Esophagus muscularis mucosa (tissue), 4 donors: ENCODE data around the gene P4HB. TPM values are rescaled to one million over a fixed set of nuclear protein-coding genes. Genes with fewer than 3 reads are reported as not detected.

Experiments used
- DNase-seq: peaks from one replicate; pipeline ENCODE4 v3.0.0-alpha.2; 2017; ENCODE audit errors: extremely low spot score
- H3K27ac ChIP-seq, 4 donors: fragments of 200-600 bp; sonication (generic); replicated peaks in 1 of 4; 1 replicate in 3 of 4; 2 replicates in 1 of 4; pipeline ENCODE4 v1.5.1; 2016 to 2019; ENCODE audit warnings: mild to moderate bottlenecking in 1 of 4
- H3K27me3 ChIP-seq, 4 donors: fragments of 200-600 bp; sonication (generic); one replicate each; pipeline versions ENCODE4 v1.5.1 to v1.6.0; 2016 to 2019
- H3K36me3 ChIP-seq, 4 donors: fragments of 200-600 bp; sonication (generic); one replicate each; pipeline ENCODE4 v1.5.1; 2016 to 2019
- H3K4me1 ChIP-seq, 4 donors: fragments of 200-600 bp; sonication (generic); one replicate each; pipeline ENCODE4 v1.5.1; 2016 to 2019
- H3K4me3 ChIP-seq, 4 donors: fragments of 200-600 bp; sonication (generic); 1 replicate in 2 of 4; 2 replicates in 2 of 4; pipeline ENCODE4 v1.5.1; 2016 to 2019; ENCODE audit warnings: mild to moderate bottlenecking in 4 of 4, moderate library complexity in 1 of 4
- H3K9me3 ChIP-seq, 4 donors: fragments of 200-600 bp; sonication (generic); 1 replicate in 3 of 4; 2 replicates in 1 of 4; pipeline ENCODE4 v1.5.1; 2016 to 2019
- EP300 ChIP-seq: sonication (generic); formaldehyde crosslinking; IDR thresholded peaks from one replicate; pipeline ENCODE4 v1.6.1; 2017; ENCODE audit warnings: antibody characterized with exemption
- POLR2A ChIP-seq: fragments of 450-650 bp; IDR thresholded peaks from one replicate; pipeline ENCODE4 v1.6.1; 2017; ENCODE audit warnings: antibody characterized with exemption, moderate library complexity, mild to moderate bottlenecking, low read depth
- POLR2AphosphoS5 ChIP-seq, 2 donors: sonication (generic); formaldehyde crosslinking; IDR thresholded peaks; one replicate each; pipeline ENCODE4 v1.6.1; 2017; ENCODE audit warnings: antibody characterized with exemption in 2 of 2
- WGBS: methylation state at CpG from one replicate; pipeline ENCODE4 v1.1.5; 2018; 5-methylcytosine and 5-hydroxymethylcytosine counted together
- intact Hi-C: fragments of 100-400 bp; cut with DNase I; formaldehyde crosslinking; loops from one replicate; pipeline ENCODE4 v1.15.1; 2023
- total RNA-seq, 4 donors: library from RNA; depleted of rRNA; stranded (reverse); fragments of >200 nt; gene quantifications; one replicate each; pipeline versions ENCODE4 v1.1.0 to v1.2.1, GENCODE V29; 2016
- TF ChIP-seq, protein P1 (sequence below), 3 experiments: fragments of 200-600 bp in 2 of 3; fragments of 450-650 bp in 1 of 3; sonication (generic) in 2 of 3; IDR thresholded peaks; one replicate each; pipeline ENCODE4 v1.5.1; 2017 to 2019; ENCODE audit warnings: antibody characterized with exemption in 3 of 3, mild to moderate bottlenecking in 2 of 3, moderate library complexity in 1 of 3

Gene P4HB
- total RNA-seq, 4 donors from 2014 or later, result 269 to 334 (median 313) TPM

DNA sequence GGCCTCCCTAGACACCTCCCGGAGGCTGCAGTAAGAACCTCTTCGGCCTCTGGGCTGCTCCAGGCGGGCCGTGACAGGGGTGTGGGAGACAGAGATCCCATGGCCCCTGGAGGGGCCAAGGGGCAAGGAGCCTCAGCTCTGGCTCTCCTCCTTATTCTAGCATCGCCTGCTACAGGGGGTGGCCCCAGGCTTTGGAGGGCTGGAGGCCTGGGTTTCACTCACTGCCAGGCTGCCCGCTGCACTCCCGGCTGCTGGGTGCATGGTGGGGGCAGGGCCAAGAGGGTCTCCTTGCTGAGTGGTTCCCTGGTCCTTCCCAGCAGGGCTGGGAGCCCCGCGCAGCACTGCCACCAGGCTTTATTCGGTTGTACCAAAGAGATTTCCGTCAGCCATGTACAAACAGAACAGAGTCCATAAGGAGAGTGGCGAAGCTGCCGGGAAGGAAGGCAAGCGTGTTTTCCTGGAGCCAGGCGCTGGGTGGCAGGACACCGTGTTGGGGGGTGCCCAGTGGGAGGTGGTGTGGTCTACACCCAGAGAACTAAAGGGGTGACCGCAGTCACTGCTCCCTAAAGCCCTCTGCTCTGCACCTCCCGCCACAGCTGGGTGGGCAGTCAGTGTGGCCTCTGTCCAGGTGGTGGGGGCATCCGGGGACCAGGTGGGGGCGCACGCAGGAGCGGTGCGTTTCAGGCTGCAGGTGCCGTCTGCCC lies 43.7 kb upstream of the P4HB start:
- TF ChIP-seq, protein P1, sequence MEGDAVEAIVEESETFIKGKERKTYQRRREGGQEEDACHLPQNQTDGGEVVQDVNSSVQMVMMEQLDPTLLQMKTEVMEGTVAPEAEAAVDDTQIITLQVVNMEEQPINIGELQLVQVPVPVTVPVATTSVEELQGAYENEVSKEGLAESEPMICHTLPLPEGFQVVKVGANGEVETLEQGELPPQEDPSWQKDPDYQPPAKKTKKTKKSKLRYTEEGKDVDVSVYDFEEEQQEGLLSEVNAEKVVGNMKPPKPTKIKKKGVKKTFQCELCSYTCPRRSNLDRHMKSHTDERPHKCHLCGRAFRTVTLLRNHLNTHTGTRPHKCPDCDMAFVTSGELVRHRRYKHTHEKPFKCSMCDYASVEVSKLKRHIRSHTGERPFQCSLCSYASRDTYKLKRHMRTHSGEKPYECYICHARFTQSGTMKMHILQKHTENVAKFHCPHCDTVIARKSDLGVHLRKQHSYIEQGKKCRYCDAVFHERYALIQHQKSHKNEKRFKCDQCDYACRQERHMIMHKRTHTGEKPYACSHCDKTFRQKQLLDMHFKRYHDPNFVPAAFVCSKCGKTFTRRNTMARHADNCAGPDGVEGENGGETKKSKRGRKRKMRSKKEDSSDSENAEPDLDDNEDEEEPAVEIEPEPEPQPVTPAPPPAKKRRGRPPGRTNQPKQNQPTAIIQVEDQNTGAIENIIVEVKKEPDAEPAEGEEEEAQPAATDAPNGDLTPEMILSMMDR (IDR thresholded peaks at IDR 0.05), result no peak
- TF ChIP-seq POLR2AphosphoS5 (IDR thresholded peaks at IDR 0.05) (no peak), EP300 (no peak), POLR2A (no peak)
- intact Hi-C loops, result no loop called here
- H3K27me3 ChIP-seq, result peaks cover 0 to 25% (median 8%) of the 10 kb centered on the region in 4 donors
- no peak overlapping the region for H3K4me3 ChIP-seq
- no peak overlapping the region for H3K27ac ChIP-seq
- H3K9me3 ChIP-seq, result no peaks in the 10 kb centered on the region
- peaks cover 13 to 72% (median 55%) of the 10 kb centered on the region in 4 donors for H3K36me3 ChIP-seq
- WGBS, result 98% methylated on average over 11 of the region's 24 CpGs
- H3K4me1 ChIP-seq, result peaks cover 8 to 18% (median 16%) of the 10 kb centered on the region in 4 donors
- DNase-seq, result no peak

DNA sequence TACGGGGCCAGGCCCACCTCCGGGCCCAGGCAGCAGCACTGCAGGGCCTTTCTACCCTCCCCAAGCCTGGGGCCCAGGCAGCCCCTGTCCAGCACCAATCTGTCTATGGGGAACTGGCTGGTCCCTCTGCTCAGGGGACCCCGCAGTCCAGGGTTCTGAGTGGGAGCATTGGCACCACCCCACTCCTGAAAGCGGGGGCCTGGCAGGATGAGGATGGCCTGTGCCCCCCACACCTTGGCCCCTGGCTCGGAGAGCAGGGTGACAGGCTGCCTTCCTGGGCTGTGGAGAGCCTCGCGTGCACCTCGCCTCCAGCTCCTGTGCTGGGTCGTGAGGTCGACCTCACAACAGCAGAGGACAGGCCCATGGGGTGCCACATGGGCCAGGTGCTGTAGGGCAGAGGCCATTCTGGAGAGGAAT lies 43.1 kb upstream of the P4HB start:
- Histone ChIP-seq H3K4me3 (no peak overlapping the region), H3K9me3 (no peaks in the 10 kb centered on the region), H3K4me1 (peaks cover 8 to 18% (median 16%) of the 10 kb centered on the region in 4 donors), H3K27me3 (peaks cover 0 to 25% (median 8%) of the 10 kb centered on the region in 4 donors), H3K27ac (no peak overlapping the region), H3K36me3 (peaks cover 17 to 72% (median 56%) of the 10 kb centered on the region in 4 donors)
- WGBS, result 94% methylated on average over 8 of the region's 10 CpGs
- no peak for DNase-seq
- TF ChIP-seq POLR2AphosphoS5 (IDR thresholded peaks at IDR 0.05) (no peak), POLR2A (no peak), EP300 (no peak)
- TF ChIP-seq, protein P1 (IDR thresholded peaks at IDR 0.05), result no peak
- intact Hi-C loops, result no loop called here

DNA sequence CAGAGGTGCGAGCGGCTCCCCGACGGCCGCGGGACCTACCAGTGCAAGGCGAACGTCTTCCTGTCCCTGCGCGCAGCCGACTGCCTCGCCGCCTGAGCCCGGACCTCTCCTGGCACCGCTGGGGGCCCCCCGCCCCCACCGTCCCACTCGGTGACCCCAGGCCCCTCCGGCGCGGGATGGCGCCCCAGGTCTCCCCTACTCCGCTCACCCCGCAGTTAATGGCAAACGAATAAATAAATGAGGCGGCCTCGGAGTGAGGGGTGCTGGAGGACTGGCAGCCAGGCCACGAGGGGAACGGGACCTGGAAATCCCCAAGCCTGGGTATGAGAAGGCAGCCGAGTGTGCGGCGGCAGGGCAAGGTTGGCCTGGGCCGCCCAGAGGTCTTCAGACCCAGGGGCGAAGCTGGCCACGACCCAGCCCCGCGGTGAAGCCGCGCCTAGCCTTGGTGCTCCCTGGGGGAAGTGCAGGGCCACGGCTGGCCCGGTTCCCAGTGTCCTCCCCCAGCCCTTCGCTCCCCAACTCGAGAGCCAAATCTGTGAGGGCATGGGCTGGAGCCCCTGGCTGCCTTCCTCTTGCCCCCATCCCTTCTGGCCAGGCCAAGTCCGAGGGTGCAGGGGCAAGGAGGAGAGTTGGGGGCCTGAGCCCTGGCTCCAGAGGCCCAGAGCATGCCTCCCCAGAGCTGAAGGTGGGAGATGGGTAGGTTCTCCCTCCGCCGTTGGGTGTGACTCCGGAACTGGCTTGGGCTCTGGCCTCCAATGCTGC lies 42.5 kb upstream of the P4HB start:
- DNase-seq, result no peak
- intact Hi-C loops, result no loop called here
- Histone ChIP-seq H3K36me3 (peaks cover 22 to 72% (median 56%) of the 10 kb centered on the region in 4 donors), H3K27me3 (peaks cover 0 to 25% (median 8%) of the 10 kb centered on the region in 4 donors), H3K27ac (no peak overlapping the region), H3K4me1 (peaks cover 8 to 18% (median 16%) of the 10 kb centered on the region in 4 donors), H3K9me3 (no peaks in the 10 kb centered on the region), H3K4me3 (peak overlapping the region; percentile 46 to 57 (median 48))
- TF ChIP-seq, protein P1 (IDR thresholded peaks at IDR 0.05), result no peak
- TF ChIP-seq POLR2A (no peak), POLR2AphosphoS5 (IDR thresholded peaks at IDR 0.05) (no peak), EP300 (no peak)
- 45% methylated on average over 14 of the region's 47 CpGs for WGBS

DNA sequence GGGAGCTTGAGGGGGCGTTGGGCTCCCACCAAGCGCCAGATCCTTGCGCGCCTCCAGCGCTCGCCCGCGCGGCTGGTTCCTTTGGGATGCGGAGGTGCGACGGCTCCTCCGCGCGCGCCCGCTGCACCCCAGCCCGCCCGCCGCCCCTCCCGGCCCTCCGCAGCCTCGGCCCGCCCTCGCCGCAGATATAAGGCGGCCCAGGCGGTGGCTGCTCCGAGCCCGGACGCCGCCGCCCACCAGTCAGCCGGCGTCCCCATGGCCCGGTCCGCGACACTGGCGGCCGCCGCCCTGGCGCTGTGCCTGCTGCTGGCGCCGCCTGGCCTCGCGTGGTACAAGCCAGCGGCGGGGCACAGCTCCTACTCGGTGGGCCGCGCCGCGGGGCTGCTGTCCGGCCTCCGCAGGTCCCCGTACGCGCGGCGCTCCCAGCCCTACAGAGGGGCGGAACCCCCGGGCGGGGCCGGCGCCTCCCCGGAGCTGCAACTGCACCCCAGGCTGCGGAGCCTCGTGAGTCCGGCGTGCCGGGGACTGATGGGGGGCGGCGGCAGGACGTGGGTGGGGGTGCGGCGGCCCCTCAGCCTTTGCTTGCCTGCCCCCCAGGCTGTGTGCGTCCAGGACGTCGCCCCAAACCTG lies 41.8 kb upstream of the P4HB start, which contains the start of gene NPB:
Gene NPB (plus strand): TSS at position 216 of the 630 bp plus-strand sequence. CDS start 40 bp downstream, at position 256.
- intact Hi-C loops, result no loop called here
- peak within 1 kb of the TSS; percentile 46 to 57 (median 48) for H3K4me3 ChIP-seq
- TF ChIP-seq POLR2AphosphoS5 (IDR thresholded peaks at IDR 0.05) (no peak), EP300 (no peak), POLR2A (no peak)
- TF ChIP-seq, protein P1 (IDR thresholded peaks at IDR 0.05), result no peak
- H3K36me3 ChIP-seq, result peaks cover 28 to 72% (median 56%) of the 10 kb centered on the region in 4 donors
- H3K27ac ChIP-seq, result no peak within 1 kb of the TSS
- H3K9me3 ChIP-seq, result no peaks in the 10 kb centered on the region
- H3K4me1 ChIP-seq, result peaks cover 8 to 18% (median 16%) of the 10 kb centered on the region in 4 donors
- no CpG with 5 or more reads among the region's 79 CpGs for WGBS
- H3K27me3 ChIP-seq, result peaks cover 0 to 25% (median 8%) of the 10 kb centered on the region in 4 donors
- no peak for DNase-seq
